D721Med (cell line): ENCODE results near the gene CHST11.

Experiments
- DNase-seq: peaks from one replicate; pipeline ENCODE4 v3.0.0; 2011; ENCODE audit warnings: low spot score; ENCODE audit not compliant: insufficient read length
- FAIRE-seq: peaks from 2 replicates; lab custom pipeline; 2011; peaks lifted over from hg19 to GRCh38; lab: Jason Lieb, UNC
- CTCF ChIP-seq: IDR thresholded peaks from 2 replicates; pipeline ENCODE4 v1.5.1; 2012; ENCODE audit warnings: mild to moderate bottlenecking, control low read depth; ENCODE audit not compliant: insufficient read depth; ENCODE audit errors: missing control alignments

CHST11 gene

GRCh38 chr12:104669089-104669721 is 212.5 kb downstream of the CHST11 start:
- no peak for FAIRE-seq
- DNase-seq = no peak
- TF ChIP-seq CTCF = peak; percentile 40

- no peak for FAIRE-seq
- DNase-seq = no peak
- TF ChIP-seq CTCF = no peak
Observed at GRCh38 chr12:104669851-104670337, 213.1 kb downstream of the CHST11 start.

GRCh38 chr12:104670439-104671408 is 214.0 kb downstream of the CHST11 start:
- FAIRE-seq (no peak), DNase-seq (no peak)
- no peak for TF ChIP-seq CTCF

- TF ChIP-seq CTCF = no peak
- DNase-seq (no peak), FAIRE-seq (no peak)
Observed at GRCh38 chr12:104671409-104672095, 214.8 kb downstream of the CHST11 start.

GRCh38 chr12:104672096-104672445 is 215.3 kb downstream of the CHST11 start:
- no peak for DNase-seq
- no peak for TF ChIP-seq CTCF
- FAIRE-seq = no peak

- no peak for TF ChIP-seq CTCF
- no peak for FAIRE-seq
- DNase-seq = no peak
Observed at GRCh38 chr12:104672501-104673265, 215.9 kb downstream of the CHST11 start.
